HEK293T (cell line): ENCODE data around the gene PCGF1.

ENCODE experiments used
- ARNT ChIP-seq: fragments of 450-650 bp; IDR thresholded peaks from 2 replicates; pipeline ENCODE4 v1.6.1; 2017; ENCODE audit warnings: mild to moderate bottlenecking
- BHLHE40 ChIP-seq: fragments of 450-650 bp; IDR thresholded peaks from 2 replicates; pipeline ENCODE4 v1.6.1; 2016; ENCODE audit warnings: mild to moderate bottlenecking, moderate library complexity, borderline replicate concordance
- CTBP1 ChIP-seq: fragments of 450-650 bp; IDR thresholded peaks from 2 replicates; pipeline ENCODE4 v1.6.1; 2016; ENCODE audit warnings: borderline replicate concordance
- ELF4 ChIP-seq: fragments of 450-650 bp; IDR thresholded peaks from 2 replicates; pipeline ENCODE4 v1.6.1; 2017; ENCODE audit warnings: antibody characterized with exemption
- FOXK2 ChIP-seq: fragments of 450-650 bp; IDR thresholded peaks from 2 replicates; pipeline ENCODE4 v1.6.1; 2016; ENCODE audit warnings: mild to moderate bottlenecking
- FOXM1 ChIP-seq: fragments of 450-650 bp; IDR thresholded peaks from 2 replicates; pipeline ENCODE4 v1.6.1; 2017; ENCODE audit warnings: mild to moderate bottlenecking, borderline replicate concordance
- L3MBTL2 ChIP-seq: fragments of 450-650 bp; conservative IDR thresholded peaks from 2 replicates; pipeline ENCODE4 v1.6.1; 2016; ENCODE audit warnings: mild to moderate bottlenecking
- LEF1 ChIP-seq: fragments of 450-650 bp; IDR thresholded peaks from 2 replicates; pipeline ENCODE4 v1.6.1; 2017; ENCODE audit warnings: mild to moderate bottlenecking, borderline replicate concordance
- NFRKB ChIP-seq: fragments of 450-650 bp; IDR thresholded peaks from 2 replicates; pipeline ENCODE4 v1.6.1; 2016; ENCODE audit warnings: mild to moderate bottlenecking, moderate library complexity
- PKNOX1 ChIP-seq: fragments of 450-650 bp; IDR thresholded peaks from 2 replicates; pipeline ENCODE4 v1.6.1; 2016
- SP1 ChIP-seq: fragments of 450-650 bp; IDR thresholded peaks from 2 replicates; pipeline ENCODE4 v1.6.1; 2017
- SUZ12 ChIP-seq: fragments of 450-650 bp; IDR thresholded peaks from 2 replicates; pipeline ENCODE4 v1.6.1; 2016; ENCODE audit warnings: mild to moderate bottlenecking
- TARDBP ChIP-seq: fragments of 450-650 bp; IDR thresholded peaks from 2 replicates; pipeline ENCODE4 v1.6.1; 2016

GRCh38 chr2:74461187-74462053, 46.1 kb downstream of the PCGF1 start:
- TF ChIP-seq SP1 (no peak), FOXM1 (no peak), SUZ12 (no peak), NFRKB (no peak), CTBP1 (no peak), TARDBP (no peak), FOXK2 (no peak), ARNT (no peak), ELF4 (no peak), PKNOX1 (no peak), L3MBTL2 (no peak), BHLHE40 (no peak), LEF1 (no peak)
